ENCODE measurements around the gene OPHN1.

GRCh38 chrX:68363984-68364383 is 69.3 kb downstream of the OPHN1 start:
- TF ChIP-seq CTCF (IDR thresholded peaks at IDR 0.05) (no peak), NFYB (CRISPR knock-in tag; conservative IDR thresholded peaks at IDR 0.05; ENCODE audit: low read depth) (no peak), ZNF512 (CRISPR knock-in tag; IDR thresholded peaks at IDR 0.05; ENCODE audit: borderline replicate concordance) (no peak), TP53 (CRISPR knock-in tag; IDR thresholded peaks at IDR 0.05) (no peak), JUN (CRISPR knock-in tag; IDR thresholded peaks at IDR 0.05) (no peak), FOXJ3 (CRISPR knock-in tag; IDR thresholded peaks at IDR 0.05; ENCODE audit: borderline replicate concordance) (no peak), ZBTB43 (CRISPR knock-in tag; IDR thresholded peaks at IDR 0.05) (no peak), SP1 (CRISPR knock-in tag; conservative IDR thresholded peaks at IDR 0.05) (no peak), SMAD4 (CRISPR knock-in tag; IDR thresholded peaks at IDR 0.05) (no peak), ZNF671 (CRISPR knock-in tag; IDR thresholded peaks at IDR 0.05) (no peak), PRRX2 (CRISPR knock-in tag; IDR thresholded peaks at IDR 0.05) (no peak), MAX (CRISPR knock-in tag; IDR thresholded peaks at IDR 0.05) (no peak), E2F4 (CRISPR knock-in tag; IDR thresholded peaks at IDR 0.05; ENCODE audit: borderline replicate concordance, low read depth) (no peak), ATF2 (CRISPR knock-in tag; IDR thresholded peaks at IDR 0.05; ENCODE audit: borderline replicate concordance, low read depth) (no peak)
